Thyroid gland (tissue), 4 donors: ENCODE results near the gene INPP5J. TPM values are rescaled to one million over a fixed set of nuclear protein-coding genes. Genes with fewer than 3 reads are reported as not detected.

Experiments used
- DNase-seq, 2 donors: peaks; one replicate each; pipeline ENCODE4 v3.0.0-alpha.2; 2019
- H3K27ac ChIP-seq, 3 donors: fragments of 200-600 bp; sonication (generic); 1 replicate in 2 of 3; 2 replicates in 1 of 3; pipeline ENCODE4 v1.5.1; 2016 to 2019; ENCODE audit warnings: mild to moderate bottlenecking in 1 of 3, moderate library complexity in 1 of 3
- H3K27me3 ChIP-seq: fragments of 200-600 bp; sonication (generic); one replicate; pipeline ENCODE4 v1.5.1; 2019
- H3K36me3 ChIP-seq, 2 donors: fragments of 200-600 bp; sonication (generic); one replicate each; pipeline ENCODE4 v1.5.1; 2016 to 2019
- H3K4me1 ChIP-seq, 2 donors: fragments of 200-600 bp; sonication (generic); one replicate each; pipeline ENCODE4 v1.5.1; 2017 to 2019
- H3K4me3 ChIP-seq, 3 donors: fragments of 200-600 bp; sonication (generic); replicated peaks in 1 of 3; 1 replicate in 2 of 3; 2 replicates in 1 of 3; pipeline ENCODE4 v1.5.1; 2016; ENCODE audit warnings: mild to moderate bottlenecking in 1 of 3
- H3K9me3 ChIP-seq: fragments of 200-600 bp; sonication (generic); one replicate; pipeline ENCODE4 v1.5.1; 2017
- CTCF ChIP-seq, 6 experiments: fragments of 200-600 bp in 3 of 6; fragments of 450-650 bp in 3 of 6; sonication (generic) in 3 of 6; IDR thresholded peaks; one replicate each; pipeline ENCODE4 v1.5.1; 2016 to 2019; ENCODE audit warnings: antibody characterized with exemption in 6 of 6, mild to moderate bottlenecking in 2 of 6, inconsistent platforms in 1 of 6, moderate library complexity in 1 of 6
- POLR2A ChIP-seq, 2 donors: fragments of 450-650 bp; IDR thresholded peaks; one replicate each; pipeline ENCODE4 v1.6.1; 2017; ENCODE audit warnings: antibody characterized with exemption in 2 of 2, mild to moderate bottlenecking in 2 of 2, moderate library complexity in 1 of 2
- WGBS, 2 donors: methylation state at CpG; one replicate each; pipeline ENCODE4 v1.1.5; 2017; 5-methylcytosine and 5-hydroxymethylcytosine counted together
- intact Hi-C: fragments of 100-400 bp; cut with DNase I; formaldehyde crosslinking; loops from one replicate; pipeline ENCODE4 v1.15.1; 2023
- total RNA-seq, 4 donors: library from RNA; depleted of rRNA; stranded (reverse); fragments of >200 nt; gene quantifications; one replicate each; pipeline ENCODE4 v1.2.3, GENCODE V29; 2016

The INPP5J gene
- total RNA-seq, 4 donors from 2014 or later = 180 to 665 (median 442) TPM

GRCh38 chr22:31123292-31123602 is 481 bp downstream of the INPP5J start:
- peaks cover 51 to 52% of the 10 kb centered on the region in 2 donors for H3K4me1 ChIP-seq
- H3K27me3 ChIP-seq = no peaks in the 10 kb centered on the region
- peak overlapping the region; percentile 93 to 99 (median 94) for H3K27ac ChIP-seq
- intact Hi-C loops = no loop called here
- H3K36me3 ChIP-seq = peaks cover 0 to 4% of the 10 kb centered on the region in 2 donors
- DNase-seq = no peak
- TF ChIP-seq CTCF (IDR thresholded peaks at IDR 0.05) = no peak
- TF ChIP-seq POLR2A (IDR thresholded peaks at IDR 0.05) = no peak
- H3K9me3 ChIP-seq = no peaks in the 10 kb centered on the region
- 55 to 60% methylated on average over 3 of the region's 4 CpGs for WGBS, 2 donors
- H3K4me3 ChIP-seq = peak overlapping the region; percentile 56 to 86 (median 83)

GRCh38 chr22:31124290-31124689 is 1.5 kb downstream of the INPP5J start:
- no peak for DNase-seq
- peak overlapping the region; percentile 56 to 86 (median 83) for H3K4me3 ChIP-seq
- H3K9me3 ChIP-seq = no peaks in the 10 kb centered on the region
- 41 to 53% methylated on average over 3 of the region's 3 CpGs for WGBS, 2 donors
- intact Hi-C loops = no loop called here
- H3K27me3 ChIP-seq = no peaks in the 10 kb centered on the region
- H3K27ac ChIP-seq = peak overlapping the region; percentile 93 to 99 (median 94)
- TF ChIP-seq CTCF (IDR thresholded peaks at IDR 0.05) (no peak), POLR2A (IDR thresholded peaks at IDR 0.05) (no peak)
- peaks cover 0 to 8% of the 10 kb centered on the region in 2 donors for H3K36me3 ChIP-seq
- H3K4me1 ChIP-seq = peaks cover 56 to 57% of the 10 kb centered on the region in 2 donors

GRCh38 chr22:31124811-31125465 is 2.2 kb downstream of the INPP5J start:
- DNase-seq = peak in 1 of 2 donors; percentile 55
- peak overlapping the region; percentile 93 to 99 (median 94) for H3K27ac ChIP-seq
- intact Hi-C loops = no loop called here
- peaks cover 0 to 8% of the 10 kb centered on the region in 2 donors for H3K36me3 ChIP-seq
- no peaks in the 10 kb centered on the region for H3K9me3 ChIP-seq
- peak overlapping the region in 1 of 3 donors; percentile 86 for H3K4me3 ChIP-seq
- TF ChIP-seq CTCF (IDR thresholded peaks at IDR 0.05) (no peak), POLR2A (IDR thresholded peaks at IDR 0.05) (no peak)
- H3K27me3 ChIP-seq = no peaks in the 10 kb centered on the region
- 47 to 69% methylated on average over 5 to 7 of the region's 14 CpGs for WGBS, 2 donors
- peaks cover 61% of the 10 kb centered on the region in 2 donors for H3K4me1 ChIP-seq

GRCh38 chr22:31125521-31126117 is 2.9 kb downstream of the INPP5J start:
- peak; percentile 81 to 86 for DNase-seq
- Histone ChIP-seq H3K36me3 (peaks cover 0 to 8% of the 10 kb centered on the region in 2 donors), H3K9me3 (no peaks in the 10 kb centered on the region), H3K27ac (peak overlapping the region; percentile 93 to 99 (median 94)), H3K4me3 (no peak overlapping the region), H3K4me1 (peaks cover 67 to 68% of the 10 kb centered on the region in 2 donors), H3K27me3 (no peaks in the 10 kb centered on the region)
- intact Hi-C loops = no loop called here
- TF ChIP-seq CTCF (IDR thresholded peaks at IDR 0.05) (no peak), POLR2A (IDR thresholded peaks at IDR 0.05) (no peak)
- 29 to 74% methylated on average over 10 to 12 of the region's 12 CpGs for WGBS, 2 donors
